IMR-90 (cell line): ENCODE results near the gene MRGPRD. TPM values are rescaled to one million over a fixed set of nuclear protein-coding genes. Genes with fewer than 3 reads are reported as not detected.
A peak's percentile ranks its signal among the peaks of the same experiment; 100 is the strongest.

ENCODE experiments used
- ATAC-seq: fragments of 200-7000 bp; cut with Tn5 transposase; 2 replicates; pipeline ENCODE4 v1.9.1; 2020; ENCODE audit warnings: low read depth, mild to moderate bottlenecking, moderate library complexity
- BruUV-seq: library from RNA; stranded (reverse); fragments of 400-500 nt; replicated peaks from 2 replicates; lab custom pipeline; 2021; lab: Mats Ljungman, UMichigan
- CTCF ChIA-PET: fragments of 300-600 bp; formaldehyde crosslinking; extraction: SDS; loops from one replicate; lab custom pipeline; 2021; ENCODE audit warnings: antibody characterized with exemption; lab: Yijun Ruan, JAX
- POLR2A ChIA-PET: fragments of 300-600 bp; sonication (Branson Sonifier 250); formaldehyde crosslinking; loops from one replicate; lab custom pipeline; 2022; ENCODE audit warnings: antibody characterized with exemption; ENCODE audit not compliant: unreplicated experiment; lab: Charles Lee
- DNase-seq: peaks from one replicate; pipeline ENCODE4 v3.0.0; 2013
- H2AFZ ChIP-seq: replicated peaks from 2 replicates; pipeline ENCODE3; 2013; ENCODE audit warnings: low read length, mild to moderate bottlenecking; ENCODE audit not compliant: poor library complexity
- H2AK5ac ChIP-seq: 2 replicates; pipeline ENCODE4 v1.6.1; 2013; ENCODE audit warnings: low read depth, low read length, inconsistent platforms
- H2AK9ac ChIP-seq: replicated peaks from 2 replicates; pipeline ENCODE3; 2013; ENCODE audit warnings: mild to moderate bottlenecking, low read depth, low read length, moderate library complexity; ENCODE audit not compliant: poor library complexity
- H2BK120ac ChIP-seq: 2 replicates; pipeline ENCODE4 v1.6.1; 2013; ENCODE audit warnings: low read depth, low read length, inconsistent platforms
- H2BK15ac ChIP-seq: 3 replicates; pipeline ENCODE4 v1.6.1; 2013; ENCODE audit warnings: low read depth, low read length, inconsistent platforms
- H2BK20ac ChIP-seq: 2 replicates; pipeline ENCODE4 v1.6.1; 2013; ENCODE audit warnings: low read depth, mild to moderate bottlenecking, inconsistent platforms, low read length, moderate library complexity
- H2BK5ac ChIP-seq: 2 replicates; pipeline ENCODE4 v1.6.1; 2013; ENCODE audit warnings: mild to moderate bottlenecking, low read depth, low read length, inconsistent platforms; ENCODE audit not compliant: poor library complexity, severe bottlenecking
- H3K14ac ChIP-seq: replicated peaks from 2 replicates; pipeline ENCODE4 v1.6.1; 2013; ENCODE audit warnings: low read depth, low read length, inconsistent platforms
- H3K18ac ChIP-seq: 2 replicates; pipeline ENCODE4 v1.6.1; 2013; ENCODE audit warnings: low read depth, low read length, control low read depth
- H3K23ac ChIP-seq: 2 replicates; pipeline ENCODE4 v1.6.1; 2013; ENCODE audit warnings: low read depth, low read length, inconsistent platforms
- H3K27ac ChIP-seq: 2 replicates; pipeline ENCODE4 v1.5.1; 2013; ENCODE audit warnings: mild to moderate bottlenecking, control low read depth, low read length; ENCODE audit not compliant: insufficient read depth
- H3K27me3 ChIP-seq: 2 replicates; pipeline ENCODE4 v1.6.1; 2013; ENCODE audit warnings: low read length; ENCODE audit not compliant: control insufficient read depth, insufficient read depth
- H3K36me3 ChIP-seq: 2 replicates; pipeline ENCODE4 v1.6.1; 2013; ENCODE audit warnings: low read length, mixed read lengths; ENCODE audit not compliant: control insufficient read depth, insufficient read depth
- H3K4ac ChIP-seq: 2 replicates; pipeline ENCODE4 v1.6.1; 2013; ENCODE audit warnings: low read depth, low read length, inconsistent platforms
- H3K4me1 ChIP-seq: 2 replicates; pipeline ENCODE4 v1.6.1; 2013; ENCODE audit warnings: low read length, mixed read lengths; ENCODE audit not compliant: control insufficient read depth, insufficient read depth
- H3K4me2 ChIP-seq: 2 replicates; pipeline ENCODE4 v1.6.1; 2013; ENCODE audit warnings: low read depth, mild to moderate bottlenecking, control low read depth, low read length, moderate library complexity
- H3K4me3 ChIP-seq: 2 replicates; pipeline ENCODE4 v1.5.1; 2013; ENCODE audit warnings: low read depth, mild to moderate bottlenecking, control low read depth, low read length, moderate library complexity; ENCODE audit not compliant: insufficient read depth
- H3K56ac ChIP-seq: 2 replicates; pipeline ENCODE4 v1.6.1; 2013; ENCODE audit warnings: low read length, inconsistent platforms; ENCODE audit not compliant: insufficient read depth; ENCODE audit errors: extremely low read depth
- H3K79me1 ChIP-seq, 2 experiments: 2 replicates each; pipeline ENCODE4 v1.6.1; 2013; ENCODE audit warnings: low read length in 2 of 2, inconsistent platforms in 1 of 2, low read depth in 1 of 2
- H3K9ac ChIP-seq: 2 replicates; pipeline ENCODE4 v1.6.1; 2013; ENCODE audit warnings: low read depth, low read length, control low read depth
- H3K9me1 ChIP-seq: 2 replicates; pipeline ENCODE4 v1.6.1; 2013; ENCODE audit warnings: low read length, inconsistent platforms; ENCODE audit not compliant: insufficient read depth
- H3K9me3 ChIP-seq: 2 replicates; pipeline ENCODE4 v1.6.1; 2013; ENCODE audit warnings: low read length; ENCODE audit not compliant: control insufficient read depth, insufficient read depth
- H4K20me1 ChIP-seq: 2 replicates; pipeline ENCODE4 v1.6.1; 2013; ENCODE audit warnings: low read length, inconsistent platforms; ENCODE audit not compliant: insufficient read depth
- H4K5ac ChIP-seq: 2 replicates; pipeline ENCODE4 v1.6.1; 2013; ENCODE audit warnings: mild to moderate bottlenecking, low read depth, low read length, control low read depth
- H4K8ac ChIP-seq, 2 experiments: 2 replicates each; pipeline ENCODE4 v1.6.1; 2013; ENCODE audit warnings: low read depth in 2 of 2, low read length in 2 of 2, control low read depth in 1 of 2, inconsistent platforms in 1 of 2
- H4K91ac ChIP-seq: 2 replicates; pipeline ENCODE4 v1.6.1; 2013; ENCODE audit warnings: low read depth, low read length, inconsistent platforms; ENCODE audit not compliant: insufficient read depth
- CEBPB ChIP-seq: IDR thresholded peaks from 2 replicates; pipeline ENCODE4 v1.6.1; 2012; ENCODE audit warnings: low read depth, low read length, improper control_type of control experiment
- FOS ChIP-seq: fragments of 150-350 bp; IDR thresholded peaks from 2 replicates; pipeline ENCODE4 v1.6.1; 2016; ENCODE audit warnings: low read depth, low read length
- WGBS, 2 experiments: methylation state at CpG; one replicate each; pipeline versions ENCODE4 v1.1.5 to v1.1.7; 2013; ENCODE audit warnings: missing lambda C conversion rate in 2 of 2; ENCODE audit not compliant: insufficient read length in 1 of 2; ENCODE audit errors: extremely low coverage in 2 of 2; 5-methylcytosine and 5-hydroxymethylcytosine counted together
- dilution Hi-C: fragments of 300-500 bp; cut with HindIII; formaldehyde crosslinking; loops from one replicate; pipeline ENCODE4 v1.14.3; 2018; ENCODE audit warnings: low sequenced_read_pairs; ENCODE audit not compliant: unreplicated experiment
- in situ Hi-C: fragments of 300-500 bp; cut with MboI; formaldehyde crosslinking; loops from 3 replicates; pipeline ENCODE4 v1.14.3; 2019; ENCODE audit warnings: low sequenced_read_pairs, inconsistent platforms, mixed read lengths
- intact Hi-C: fragments of 100-400 bp; cut with micrococcal nuclease; formaldehyde crosslinking; loops from 2 replicates; pipeline ENCODE4 v1.10.0; 2022
- polyA plus RNA-seq, 3 experiments: library from polyadenylated mRNA; depleted of rRNA; stranded (reverse); fragments of >200 nt; gene quantifications; 2 replicates each; pipeline ENCODE4 v1.2.3, GENCODE V29; 2012; ENCODE audit warnings: low replicate concordance in 1 of 3
- total RNA-seq: library from RNA; depleted of rRNA; stranded (reverse); fragments of >200 nt; gene quantifications from 2 replicates; pipeline ENCODE4 v1.2.3, GENCODE V29; 2012
- TF ChIP-seq, protein P1 (sequence below): fragments of 150-350 bp; IDR thresholded peaks from 2 replicates; pipeline ENCODE4 v1.6.1; 2017; ENCODE audit warnings: mild to moderate bottlenecking, antibody characterized with exemption, low read length, low read depth

Gene MRGPRD
- total and polyA plus RNA-seq, 2 of the 4 experiments (the other 2 are of a cell fraction), result not detected

DNA sequence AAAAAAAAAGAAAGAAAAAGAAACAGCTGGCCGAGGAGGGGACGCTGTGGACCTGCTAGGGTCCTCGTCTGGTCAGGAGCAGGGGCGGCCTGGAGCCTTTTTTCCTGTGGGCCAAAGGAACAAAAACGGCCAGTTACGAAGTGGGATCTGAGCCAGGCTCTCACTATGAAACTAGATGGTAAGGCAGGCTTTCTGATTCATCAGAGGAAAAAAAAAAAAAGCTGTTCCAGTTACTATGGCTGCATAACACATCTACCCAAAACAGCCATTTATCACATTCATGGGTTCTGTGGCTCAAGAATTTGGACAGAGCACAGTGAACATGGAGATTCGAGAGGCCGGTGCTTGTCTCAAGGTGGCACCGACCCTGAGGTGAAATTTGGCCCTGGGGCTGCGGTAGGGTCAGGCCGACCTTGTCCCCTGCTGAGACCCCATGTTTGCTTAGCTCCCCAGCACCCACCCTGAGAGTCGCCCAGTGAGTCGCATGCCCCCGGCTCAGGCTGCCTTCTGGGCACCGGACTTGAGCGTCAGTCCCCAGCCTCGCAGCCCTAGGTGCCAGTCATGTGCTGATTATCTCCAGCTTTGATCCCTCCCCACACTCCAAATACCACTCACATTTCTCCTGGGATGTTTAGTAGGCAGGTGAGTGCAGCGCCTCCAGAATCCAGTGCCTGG is 34.2 kb downstream of the MRGPRD start:
- peak; percentile 56 for ATAC-seq
- H2AK9ac ChIP-seq, result peak overlapping the region; percentile 11
- no peak overlapping the region for H4K5ac ChIP-seq
- H3K9me1 ChIP-seq, result no peaks in the 10 kb centered on the region; the same call in 1 of the 2 replicates
- H3K79me1 ChIP-seq, result no peaks in the 10 kb centered on the region
- peak; percentile 89 for DNase-seq
- no peak overlapping the region for H3K4me3 ChIP-seq
- CTCF ChIA-PET, result interaction anchor here (0.6 to 1.0 kb wide), 3 partner anchors 52 to 95 kb away, joined by 3 to 9 read pairs (median 3); no protein-coding TSS in a partner anchor
- peak overlapping the region; percentile 39; the same call in 1 of the 2 replicates for H3K4me2 ChIP-seq
- no peak overlapping the region for H4K91ac ChIP-seq
- no peak overlapping the region for H2AK5ac ChIP-seq
- no peak overlapping the region for H2BK120ac ChIP-seq
- dilution Hi-C loops (no loop called here), intact Hi-C loops (no loop called here), in situ Hi-C loops (loop anchor here (25.0 kb wide), 1 partner anchor 716 kb away; no protein-coding TSS in a partner anchor)
- H3K23ac ChIP-seq, result no peak overlapping the region
- no peak overlapping the region for H2BK5ac ChIP-seq
- no peaks in the 10 kb centered on the region for H3K9me3 ChIP-seq
- H3K4ac ChIP-seq, result no peak overlapping the region
- H4K20me1 ChIP-seq, result no peaks in the 10 kb centered on the region
- H3K36me3 ChIP-seq, result no peaks in the 10 kb centered on the region
- H2AFZ ChIP-seq, result peak overlapping the region; percentile 46
- 38% methylated on average over 10 of the region's 18 CpGs; no CpG with 5 or more reads in 1 of the 2 experiments for WGBS, 2 experiments
- TF ChIP-seq FOS, result peak; percentile 61
- TF ChIP-seq, protein P1, sequence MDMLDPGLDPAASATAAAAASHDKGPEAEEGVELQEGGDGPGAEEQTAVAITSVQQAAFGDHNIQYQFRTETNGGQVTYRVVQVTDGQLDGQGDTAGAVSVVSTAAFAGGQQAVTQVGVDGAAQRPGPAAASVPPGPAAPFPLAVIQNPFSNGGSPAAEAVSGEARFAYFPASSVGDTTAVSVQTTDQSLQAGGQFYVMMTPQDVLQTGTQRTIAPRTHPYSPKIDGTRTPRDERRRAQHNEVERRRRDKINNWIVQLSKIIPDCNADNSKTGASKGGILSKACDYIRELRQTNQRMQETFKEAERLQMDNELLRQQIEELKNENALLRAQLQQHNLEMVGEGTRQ, result no peak
- TF ChIP-seq CEBPB, result peak; percentile 29; the same call in 1 of the 2 replicates
- H3K56ac ChIP-seq, result no peak overlapping the region
- no peak overlapping the region for H2BK20ac ChIP-seq
- BruUV-seq, result no TSS peak
- H2BK15ac ChIP-seq, result no peak overlapping the region
- H3K9ac ChIP-seq, result no peak overlapping the region
- no peak overlapping the region for H3K14ac ChIP-seq
- POLR2A ChIA-PET, result interaction anchor here (0.5 to 0.6 kb wide), 2 partner anchors 11 to 67 kb away, joined by 5 to 7 read pairs; partner anchors contain the start of gene MRGPRF
- no peak overlapping the region; the same call in 1 of the 2 replicates for H3K18ac ChIP-seq
- H3K4me1 ChIP-seq, result peaks cover 18% of the 10 kb centered on the region
- peak overlapping the region; percentile 55; the same call in 1 of the 2 replicates for H3K27ac ChIP-seq
- H3K27me3 ChIP-seq, result no peaks in the 10 kb centered on the region; the same call in 1 of the 2 replicates
- no peak overlapping the region for H4K8ac ChIP-seq
